Neural crest cell (in vitro differentiated cells): ENCODE measurements around the gene FOXP1. TPM values are rescaled to one million over a fixed set of nuclear protein-coding genes. Genes with fewer than 3 reads are reported as not detected.

Experiments used
- DNase-seq: peaks from one replicate; pipeline ENCODE4 v3.0.0; 2021; ENCODE audit warnings: low read depth, mixed read lengths, low spot score
- H3K27ac Mint-ChIP-seq: one replicate; pipeline ENCODE4 v1.8.0; 2021; ENCODE audit warnings: mild to moderate bottlenecking, mixed read lengths; ENCODE audit not compliant: unreplicated experiment
- H3K27me3 Mint-ChIP-seq: 2 replicates; pipeline ENCODE4 v1.8.0; 2021; ENCODE audit warnings: low read depth, mild to moderate bottlenecking, mixed read lengths
- H3K36me3 Mint-ChIP-seq: 2 replicates; pipeline ENCODE4 v1.8.0; 2021; ENCODE audit warnings: low read depth, mild to moderate bottlenecking, mixed read lengths
- H3K4me1 Mint-ChIP-seq: 2 replicates; pipeline ENCODE4 v1.8.0; 2021; ENCODE audit warnings: mixed read lengths
- H3K4me3 Mint-ChIP-seq: one replicate; pipeline ENCODE4 v1.8.0; 2021; ENCODE audit warnings: mild to moderate bottlenecking, mixed read lengths
- H3K9me3 Mint-ChIP-seq: 2 replicates; pipeline ENCODE4 v1.8.0; 2021; ENCODE audit warnings: mixed read lengths
- total RNA-seq: library from RNA; stranded (reverse); gene quantifications from 2 replicates; pipeline ENCODE4 v1.2.1, GENCODE V29; 2021
- TF ChIP-seq, protein P1 (sequence below): fragments of 200-600 bp; sonication (generic); conservative IDR thresholded peaks from 2 replicates; pipeline ENCODE4 v1.5.0; 2021; ENCODE audit warnings: antibody characterized with exemption, mild to moderate bottlenecking

The FOXP1 gene
- total RNA-seq, 1 donor from 2014 or later = 22.8 TPM

DNA sequence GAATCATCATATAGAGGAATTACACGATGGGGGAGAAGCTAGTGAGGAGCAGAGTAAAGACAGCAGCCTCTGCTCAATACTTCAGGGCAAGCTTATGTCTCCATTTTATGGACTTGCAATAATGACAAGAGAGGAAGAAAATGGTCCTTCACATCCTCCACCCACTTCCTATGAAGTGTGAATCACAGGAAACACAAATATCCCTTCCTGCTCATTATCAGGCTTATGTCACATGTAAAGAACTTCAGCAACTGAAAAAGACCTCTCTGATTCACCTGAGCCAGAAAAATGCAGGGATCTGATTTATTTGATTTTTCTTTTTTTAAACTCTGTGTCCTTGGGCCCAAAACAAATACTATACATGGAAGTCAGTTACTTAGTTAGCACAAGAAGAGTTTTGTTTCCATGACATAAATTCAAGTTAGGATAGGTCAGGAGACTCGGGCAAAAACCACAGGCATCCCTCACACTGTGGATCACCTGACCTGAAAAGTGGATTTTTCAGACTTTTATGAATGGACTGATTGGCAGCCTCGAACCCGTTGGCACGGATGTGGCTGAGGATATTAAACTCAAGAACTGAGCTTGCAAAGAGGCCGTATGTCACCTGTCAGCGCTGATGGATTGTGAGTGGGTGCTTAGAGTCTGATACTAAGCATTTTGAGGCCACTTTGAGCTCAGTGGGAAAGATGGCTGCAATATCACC is 650.3 kb downstream of the FOXP1 start:
- Mint-ChIP-seq H3K27ac (no peak overlapping the region), H3K9me3 (no peaks in the 10 kb centered on the region), H3K27me3 (no peaks in the 10 kb centered on the region), H3K4me3 (no peak overlapping the region), H3K4me1 (no peaks in the 10 kb centered on the region), H3K36me3 (no peaks in the 10 kb centered on the region)
- TF ChIP-seq, protein P1, sequence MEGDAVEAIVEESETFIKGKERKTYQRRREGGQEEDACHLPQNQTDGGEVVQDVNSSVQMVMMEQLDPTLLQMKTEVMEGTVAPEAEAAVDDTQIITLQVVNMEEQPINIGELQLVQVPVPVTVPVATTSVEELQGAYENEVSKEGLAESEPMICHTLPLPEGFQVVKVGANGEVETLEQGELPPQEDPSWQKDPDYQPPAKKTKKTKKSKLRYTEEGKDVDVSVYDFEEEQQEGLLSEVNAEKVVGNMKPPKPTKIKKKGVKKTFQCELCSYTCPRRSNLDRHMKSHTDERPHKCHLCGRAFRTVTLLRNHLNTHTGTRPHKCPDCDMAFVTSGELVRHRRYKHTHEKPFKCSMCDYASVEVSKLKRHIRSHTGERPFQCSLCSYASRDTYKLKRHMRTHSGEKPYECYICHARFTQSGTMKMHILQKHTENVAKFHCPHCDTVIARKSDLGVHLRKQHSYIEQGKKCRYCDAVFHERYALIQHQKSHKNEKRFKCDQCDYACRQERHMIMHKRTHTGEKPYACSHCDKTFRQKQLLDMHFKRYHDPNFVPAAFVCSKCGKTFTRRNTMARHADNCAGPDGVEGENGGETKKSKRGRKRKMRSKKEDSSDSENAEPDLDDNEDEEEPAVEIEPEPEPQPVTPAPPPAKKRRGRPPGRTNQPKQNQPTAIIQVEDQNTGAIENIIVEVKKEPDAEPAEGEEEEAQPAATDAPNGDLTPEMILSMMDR = no peak
- no peak for DNase-seq

DNA sequence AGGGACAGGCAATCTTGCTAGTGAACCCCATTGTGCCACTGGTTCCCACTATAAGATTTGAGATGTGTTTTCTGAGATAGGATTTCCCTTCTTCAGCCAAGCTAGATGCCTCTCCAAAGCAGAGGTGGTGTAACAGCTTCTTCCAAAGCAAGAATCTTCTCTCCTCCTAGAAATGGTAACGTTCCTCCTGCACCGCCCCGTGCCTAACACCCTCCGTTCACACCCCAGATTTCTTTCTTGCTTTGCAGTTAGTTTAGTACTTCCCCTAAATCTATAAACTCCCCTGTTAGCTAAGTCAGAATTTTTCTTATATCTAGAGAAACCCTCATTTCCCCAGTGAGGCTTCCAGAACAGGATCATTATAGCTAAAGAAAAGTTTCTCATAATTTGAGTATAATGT is 653.5 kb downstream of the FOXP1 start:
- Mint-ChIP-seq H3K4me1 (no peaks in the 10 kb centered on the region), H3K27ac (no peak overlapping the region), H3K27me3 (no peaks in the 10 kb centered on the region), H3K9me3 (no peaks in the 10 kb centered on the region), H3K4me3 (no peak overlapping the region), H3K36me3 (no peaks in the 10 kb centered on the region)
- TF ChIP-seq, protein P1 = no peak
- DNase-seq = no peak

DNA sequence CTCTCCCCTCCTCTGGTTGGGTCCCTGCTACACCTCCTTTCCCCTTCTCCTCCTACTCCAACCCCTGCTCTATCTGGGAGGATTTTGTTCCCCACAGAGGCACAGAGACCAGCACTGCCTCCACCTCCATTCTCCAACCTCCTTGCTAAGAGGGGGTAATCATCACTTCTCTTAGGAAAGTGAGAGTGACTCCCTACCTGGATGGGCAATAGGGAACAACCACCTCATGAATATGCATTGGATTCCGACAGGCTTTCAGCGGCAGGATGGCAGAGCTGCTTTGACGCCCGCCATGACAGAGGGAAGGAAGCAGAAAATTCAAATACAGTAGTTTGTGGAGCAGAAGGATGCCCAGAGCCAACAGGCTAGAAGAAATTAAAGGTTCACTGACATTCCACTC is 656.3 kb downstream of the FOXP1 start:
- no peaks in the 10 kb centered on the region for H3K27me3 Mint-ChIP-seq

DNA sequence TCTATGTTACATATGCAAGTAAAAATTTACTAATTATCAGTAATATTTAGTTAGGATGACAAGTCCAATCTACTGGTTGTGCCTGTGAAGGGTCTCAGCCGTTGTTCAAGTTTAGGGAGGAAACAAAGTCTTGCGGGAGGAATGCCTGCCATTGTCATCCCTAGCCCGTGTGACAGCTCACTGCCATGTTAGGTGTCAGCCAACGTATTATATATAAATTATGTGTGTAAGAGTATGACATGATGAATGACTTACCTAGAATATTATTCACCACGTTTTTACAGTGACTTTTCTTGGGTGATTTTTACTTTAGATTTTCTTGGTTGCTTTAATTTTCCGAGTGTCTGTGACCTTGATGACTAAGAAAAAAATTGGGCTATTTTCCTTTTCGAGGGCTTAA is 656.7 kb downstream of the FOXP1 start:
- Mint-ChIP-seq H3K36me3 (no peaks in the 10 kb centered on the region), H3K9me3 (peaks cover 6% of the 10 kb centered on the region), H3K4me1 (no peaks in the 10 kb centered on the region), H3K27ac (no peak overlapping the region), H3K4me3 (no peak overlapping the region), H3K27me3 (no peaks in the 10 kb centered on the region)
- TF ChIP-seq, protein P1 = no peak
- DNase-seq = no peak

More for the DNA sequence above, 656.3 kb downstream of the FOXP1 start:
- Mint-ChIP-seq H3K27ac (no peak overlapping the region), H3K4me1 (no peaks in the 10 kb centered on the region), H3K4me3 (no peak overlapping the region), H3K9me3 (peaks cover 4% of the 10 kb centered on the region), H3K36me3 (no peaks in the 10 kb centered on the region)
- DNase-seq = no peak
- TF ChIP-seq, protein P1 = no peak

DNA sequence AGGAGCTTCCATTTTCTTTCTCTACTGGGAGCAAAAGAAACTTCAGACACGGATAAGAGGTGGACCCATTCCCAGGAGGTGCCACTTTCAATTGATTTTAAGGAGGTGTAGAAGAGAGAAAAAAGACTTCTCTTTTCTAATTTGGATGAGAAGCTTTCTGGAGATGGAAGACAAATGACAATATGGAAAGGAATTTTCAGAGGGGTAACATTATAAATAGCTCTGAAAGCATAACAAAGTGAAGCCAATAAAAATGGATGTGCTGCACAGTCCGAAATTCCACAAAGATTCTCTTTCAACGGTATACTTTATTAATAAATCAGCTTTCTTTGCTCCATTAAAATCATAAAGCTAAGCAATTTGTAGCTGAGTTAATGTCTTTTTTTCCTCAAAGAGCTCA is 663.9 kb downstream of the FOXP1 start:
- H3K9me3 Mint-ChIP-seq = peaks cover 6% of the 10 kb centered on the region
- no peaks in the 10 kb centered on the region for H3K4me1 Mint-ChIP-seq
- no peak for DNase-seq
- H3K27ac Mint-ChIP-seq = no peak overlapping the region
- H3K36me3 Mint-ChIP-seq = no peaks in the 10 kb centered on the region
- H3K27me3 Mint-ChIP-seq = no peaks in the 10 kb centered on the region
- TF ChIP-seq, protein P1 = no peak
- no peak overlapping the region for H3K4me3 Mint-ChIP-seq
